22Rv1 (cell line): ENCODE measurements around the gene SLIT1.

Experiments
- ZFX ChIP-seq: fragments of 450-650 bp; IDR thresholded peaks from 2 replicates; pipeline ENCODE4 v1.6.1; 2017; ENCODE audit warnings: antibody characterized with exemption, borderline replicate concordance
- TF ChIP-seq, protein P1 (sequence below): fragments of 450-650 bp; IDR thresholded peaks from 2 replicates; pipeline ENCODE4 v1.5.1; 2017; ENCODE audit warnings: mild to moderate bottlenecking

DNA sequence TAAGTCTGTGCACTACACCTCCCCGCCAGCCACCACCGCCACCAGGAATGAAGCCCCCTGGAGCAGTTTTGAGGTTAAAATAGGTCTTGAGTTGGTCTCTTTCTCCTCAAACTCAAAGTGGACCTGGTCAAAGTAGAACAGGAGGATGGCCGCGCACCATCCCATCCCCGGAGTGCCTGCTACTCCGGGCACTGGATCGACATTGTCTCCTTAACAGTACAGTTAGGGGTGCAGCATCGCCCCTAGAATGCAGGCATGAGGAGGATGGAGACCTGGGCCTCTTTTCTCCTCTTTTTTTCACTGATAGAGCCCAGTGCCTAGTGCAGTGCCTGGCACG is 145.5 kb downstream of the SLIT1 start:
- TF ChIP-seq ZFX, result no peak
- TF ChIP-seq, protein P1, sequence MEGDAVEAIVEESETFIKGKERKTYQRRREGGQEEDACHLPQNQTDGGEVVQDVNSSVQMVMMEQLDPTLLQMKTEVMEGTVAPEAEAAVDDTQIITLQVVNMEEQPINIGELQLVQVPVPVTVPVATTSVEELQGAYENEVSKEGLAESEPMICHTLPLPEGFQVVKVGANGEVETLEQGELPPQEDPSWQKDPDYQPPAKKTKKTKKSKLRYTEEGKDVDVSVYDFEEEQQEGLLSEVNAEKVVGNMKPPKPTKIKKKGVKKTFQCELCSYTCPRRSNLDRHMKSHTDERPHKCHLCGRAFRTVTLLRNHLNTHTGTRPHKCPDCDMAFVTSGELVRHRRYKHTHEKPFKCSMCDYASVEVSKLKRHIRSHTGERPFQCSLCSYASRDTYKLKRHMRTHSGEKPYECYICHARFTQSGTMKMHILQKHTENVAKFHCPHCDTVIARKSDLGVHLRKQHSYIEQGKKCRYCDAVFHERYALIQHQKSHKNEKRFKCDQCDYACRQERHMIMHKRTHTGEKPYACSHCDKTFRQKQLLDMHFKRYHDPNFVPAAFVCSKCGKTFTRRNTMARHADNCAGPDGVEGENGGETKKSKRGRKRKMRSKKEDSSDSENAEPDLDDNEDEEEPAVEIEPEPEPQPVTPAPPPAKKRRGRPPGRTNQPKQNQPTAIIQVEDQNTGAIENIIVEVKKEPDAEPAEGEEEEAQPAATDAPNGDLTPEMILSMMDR, result no peak
